Measurements from ENCODE around the gene TMEM63B. TPM values are rescaled to one million over a fixed set of nuclear protein-coding genes. Genes with fewer than 3 reads are reported as not detected.

Gene TMEM63B
- total and polyA plus RNA-seq, 9 of the 15 experiments (the other 6 are each of a cell fraction or from before 2014, with no cell fraction given): 0.14 to 39.4 (median 14.4) TPM

- H3K9me3 ChIP-seq (replicated peaks; ENCODE audit: control insufficient read depth, insufficient read depth, low read depth, low read length): no peaks in the 10 kb centered on the region
- FAIRE-seq (no peak), ATAC-seq (no peak), DNase-seq (ENCODE audit: extremely low read depth in 1 of 4, low spot score in 3 of 4) (no peak)
- H3K27me3 ChIP-seq (ENCODE audit: control insufficient read depth in 2 of 2, insufficient read depth in 2 of 2, low read length in 2 of 2): no peaks in the 10 kb centered on the region
- intact Hi-C loops (cut with micrococcal nuclease): loop anchor here (10.0 kb wide), 1 partner anchor 242 kb away; no protein-coding TSS in a partner anchor
- in situ Hi-C loops (cut with MboI): no loop called here
- no TSS peak for BruUV-seq (replicated peaks)
- TF ChIP-seq KLF16 (IDR thresholded peaks at IDR 0.05): no peak
- TF ChIP-seq TFE3 (CRISPR knock-in tag; IDR thresholded peaks at IDR 0.05): no peak
- no peak for TF ChIP-seq ZZZ3 (IDR thresholded peaks at IDR 0.05)
- TF ChIP-seq MAZ (CRISPR knock-in tag; conservative IDR thresholded peaks at IDR 0.05 in 1 of 2, IDR thresholded peaks at IDR 0.05 in 1 of 2): no peak
- no peak for TF ChIP-seq ZNF830 (CRISPR knock-in tag; IDR thresholded peaks at IDR 0.05)
- no peak for TF ChIP-seq NFE2L1 (tag; IDR thresholded peaks at IDR 0.05; ENCODE audit: borderline replicate concordance, low read depth)
- no peak for TF ChIP-seq KLF1 (tag; IDR thresholded peaks at IDR 0.05)
- no peak for TF ChIP-seq CAMTA2 (CRISPR knock-in tag; conservative IDR thresholded peaks at IDR 0.05)
- no peak for TF ChIP-seq ZBTB8A (IDR thresholded peaks at IDR 0.05; ENCODE audit: partially characterized antibody)
- no peak for TF ChIP-seq SETDB1 (IDR thresholded peaks at IDR 0.05; ENCODE audit: low read length)
- no peak for TF ChIP-seq MCM5 (IDR thresholded peaks at IDR 0.05; ENCODE audit: low read depth)
- TF ChIP-seq USF2 (CRISPR knock-in tag; IDR thresholded peaks at IDR 0.05): no peak
- TF ChIP-seq ZNF280A (IDR thresholded peaks at IDR 0.05; ENCODE audit: low read depth, partially characterized antibody): no peak
- no peak for TF ChIP-seq SMAD1 (IDR thresholded peaks at IDR 0.05; ENCODE audit: low read depth, low read length, partially characterized antibody)
- no peak for TF ChIP-seq CHCHD3 (CRISPR knock-in tag; IDR thresholded peaks at IDR 0.05)
- no peak for TF ChIP-seq PATZ1 (CRISPR knock-in tag; IDR thresholded peaks at IDR 0.05; ENCODE audit: borderline replicate concordance)
- TF ChIP-seq ZNF253 (CRISPR knock-in tag; conservative IDR thresholded peaks at IDR 0.05): no peak
- H2AFZ ChIP-seq (ENCODE audit: low read depth, low read length): no peak overlapping the region
- H3K79me2 ChIP-seq (ENCODE audit: control insufficient read depth, insufficient read depth, low read length): no peaks in the 10 kb centered on the region
- CTCF ChIA-PET (ENCODE audit: low intra/inter-chr PET ratio): interaction anchor here (0.6 kb wide), 1 partner anchor 323 kb away, joined by 3 read pairs; the partner anchor contains the start of gene VEGFA
- peaks cover 0 to 4% of the 10 kb centered on the region in 2 experiments; a peak in 3 of 5 replicates for H3K4me1 ChIP-seq (replicated peaks in 1 of 2; ENCODE audit: control insufficient read depth in 2 of 2, insufficient read depth in 2 of 2, low read length in 2 of 2)
- no peak overlapping the region for H3K27ac ChIP-seq (ENCODE audit: extremely low read depth, low read depth, low read length)
- peaks cover 6% of the 10 kb centered on the region; the same call in 1 of the 2 replicates for H4K20me1 ChIP-seq (replicated peaks; ENCODE audit: control insufficient read depth, insufficient read depth, low read length)
- POLR2A ChIA-PET: interaction anchor here (0.9 to 1.4 kb wide), 2 partner anchors 154 to 203 kb away, joined by 3 read pairs; partner anchors contain the start of gene HSP90AB1
- 83% methylated on average over 5 of the region's 5 CpGs for WGBS (ENCODE audit: insufficient coverage, low coverage, missing lambda C conversion rate)
- H3K36me3 ChIP-seq (ENCODE audit: control insufficient read depth, insufficient read depth, low read length): peaks cover 50% of the 10 kb centered on the region; the same call in 2 of the 3 replicates
- H3K4me2 ChIP-seq (ENCODE audit: insufficient read depth, low read length): no peak overlapping the region
- no peak overlapping the region for H3K9ac ChIP-seq (ENCODE audit: insufficient read depth in 1 of 2, low read depth in 2 of 2, low read length in 2 of 2)
- H3K4me3 ChIP-seq: no peak overlapping the region
- H3K9me1 ChIP-seq (ENCODE audit: control insufficient read depth, insufficient read depth, low read length): no peaks in the 10 kb centered on the region
Observed at GRCh38 chr6:44093066-44093465, 34.3 kb upstream of the TMEM63B start.
